Measurements from ENCODE around the gene KRTAP12-3. TPM values are rescaled to one million over a fixed set of nuclear protein-coding genes. Genes with fewer than 3 reads are reported as not detected.
"Not testable (repeated sequence)": the region's sequence is repeated elsewhere in the genome, so short reads cannot be mapped to it uniquely, and the experiment has no call there.

KRTAP12-3 gene
- total RNA-seq, 2 experiments from 2014 or later = not detected

DNA sequence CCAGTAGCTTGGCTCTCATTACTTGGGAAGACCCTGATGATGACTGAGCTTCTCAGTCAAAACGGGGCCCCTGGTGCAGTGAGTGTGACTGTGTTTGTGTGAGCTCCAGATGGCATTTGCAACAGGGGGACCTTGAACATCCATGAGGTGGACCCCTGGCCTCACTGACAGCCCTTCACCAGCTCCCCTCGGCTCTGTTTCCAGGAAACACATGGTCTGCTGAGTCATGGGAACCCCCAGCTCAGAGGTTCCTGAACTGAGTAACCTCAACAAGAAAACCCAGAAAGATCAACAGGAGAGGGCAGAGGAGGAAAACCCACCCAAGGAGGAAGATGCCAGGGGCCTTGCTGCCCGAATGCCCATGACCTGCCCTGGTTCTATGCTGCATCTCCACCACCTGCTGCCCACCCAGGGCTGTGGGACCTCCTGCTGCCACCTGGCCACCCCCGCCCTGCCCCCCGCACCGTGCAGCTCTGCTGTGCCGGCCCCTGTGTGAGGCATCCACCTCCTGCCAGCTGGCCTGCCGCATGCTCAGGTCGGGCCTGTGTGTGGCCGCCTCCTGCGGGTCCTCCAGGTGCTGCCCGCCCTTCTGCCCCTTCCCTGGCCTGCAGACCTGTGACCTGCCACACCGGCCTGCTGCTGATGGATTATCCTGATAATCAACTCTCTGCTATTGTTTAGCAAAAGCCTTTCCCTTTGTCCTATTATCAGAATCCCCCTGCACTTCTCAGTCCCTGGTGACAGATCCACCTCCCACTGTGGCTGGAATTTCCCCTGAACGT lies 28.5 kb downstream of the KRTAP12-3 start:
- Mint-ChIP-seq H3K4me3 (no peak overlapping the region), H3K4me1 (peaks cover 10% of the 10 kb centered on the region), H3K27me3 (peaks cover 18% of the 10 kb centered on the region), H3K9me3 (no peaks in the 10 kb centered on the region), H3K27ac (no peak overlapping the region), H3K36me3 (ENCODE audit: low read depth) (no peaks in the 10 kb centered on the region)
- POLR2A ChIA-PET = no interaction called here
- DNase-seq = no peak
- CTCF ChIA-PET = no interaction called here

- Mint-ChIP-seq H3K36me3 (ENCODE audit: low read depth) (no peaks in the 10 kb centered on the region), H3K4me3 (no peak overlapping the region), H3K27ac (no peak overlapping the region), H3K4me1 (peaks cover 10% of the 10 kb centered on the region), H3K9me3 (no peaks in the 10 kb centered on the region), H3K27me3 (peaks cover 25% of the 10 kb centered on the region)
- no peak for DNase-seq
- POLR2A ChIA-PET = no interaction called here
- CTCF ChIA-PET = no interaction called here
Observed at GRCh38 chr21:44686843-44687561, 29.3 kb downstream of the KRTAP12-3 start.

- POLR2A ChIA-PET = no interaction called here
- H3K4me3 Mint-ChIP-seq = no peak overlapping the region
- no peak overlapping the region for H3K27ac Mint-ChIP-seq
- peaks cover 10% of the 10 kb centered on the region for H3K4me1 Mint-ChIP-seq
- peaks cover 29% of the 10 kb centered on the region for H3K27me3 Mint-ChIP-seq
- peaks cover 3% of the 10 kb centered on the region for H3K9me3 Mint-ChIP-seq
- no peak for DNase-seq
- no peaks in the 10 kb centered on the region for H3K36me3 Mint-ChIP-seq (ENCODE audit: low read depth)
- CTCF ChIA-PET = no interaction called here
Observed at GRCh38 chr21:44687671-44688070, 29.9 kb downstream of the KRTAP12-3 start.

- POLR2A ChIA-PET; H3K36me3 Mint-ChIP-seq (ENCODE audit: low read depth); CTCF ChIA-PET; DNase-seq; H3K4me3 Mint-ChIP-seq; H3K9me3 Mint-ChIP-seq; H3K27ac Mint-ChIP-seq: not testable (repeated sequence)
- Mint-ChIP-seq H3K27me3 (peaks cover 35% of the 10 kb centered on the region), H3K4me1 (peaks cover 12% of the 10 kb centered on the region)
Observed at GRCh38 chr21:44689740-44690139, 32.0 kb downstream of the KRTAP12-3 start.

DNA sequence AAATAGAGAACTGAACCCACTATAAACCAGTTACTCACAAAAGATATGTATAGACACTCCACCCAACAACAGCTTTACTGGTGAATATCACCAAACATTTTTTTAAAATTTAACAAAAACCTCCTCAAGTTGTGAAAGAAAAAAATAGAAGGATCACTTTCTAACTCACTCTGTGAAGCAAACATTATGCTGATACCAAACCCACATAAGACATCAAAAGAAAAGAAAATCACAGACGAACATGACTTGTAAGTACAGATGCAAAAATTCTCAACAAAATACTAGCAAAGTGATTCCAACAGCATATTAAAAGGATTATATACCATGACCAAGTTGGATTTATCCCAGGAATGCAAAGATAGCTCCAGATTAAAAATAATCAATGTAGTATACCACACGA lies 34.0 kb downstream of the KRTAP12-3 start:
- Mint-ChIP-seq H3K27me3 (peaks cover 48% of the 10 kb centered on the region), H3K36me3 (ENCODE audit: low read depth) (peaks cover 4% of the 10 kb centered on the region), H3K4me3 (no peak overlapping the region), H3K9me3 (peaks cover 7% of the 10 kb centered on the region), H3K4me1 (peaks cover 4% of the 10 kb centered on the region), H3K27ac (no peak overlapping the region)
- no peak for DNase-seq
- CTCF ChIA-PET = no interaction called here
- POLR2A ChIA-PET = no interaction called here

DNA sequence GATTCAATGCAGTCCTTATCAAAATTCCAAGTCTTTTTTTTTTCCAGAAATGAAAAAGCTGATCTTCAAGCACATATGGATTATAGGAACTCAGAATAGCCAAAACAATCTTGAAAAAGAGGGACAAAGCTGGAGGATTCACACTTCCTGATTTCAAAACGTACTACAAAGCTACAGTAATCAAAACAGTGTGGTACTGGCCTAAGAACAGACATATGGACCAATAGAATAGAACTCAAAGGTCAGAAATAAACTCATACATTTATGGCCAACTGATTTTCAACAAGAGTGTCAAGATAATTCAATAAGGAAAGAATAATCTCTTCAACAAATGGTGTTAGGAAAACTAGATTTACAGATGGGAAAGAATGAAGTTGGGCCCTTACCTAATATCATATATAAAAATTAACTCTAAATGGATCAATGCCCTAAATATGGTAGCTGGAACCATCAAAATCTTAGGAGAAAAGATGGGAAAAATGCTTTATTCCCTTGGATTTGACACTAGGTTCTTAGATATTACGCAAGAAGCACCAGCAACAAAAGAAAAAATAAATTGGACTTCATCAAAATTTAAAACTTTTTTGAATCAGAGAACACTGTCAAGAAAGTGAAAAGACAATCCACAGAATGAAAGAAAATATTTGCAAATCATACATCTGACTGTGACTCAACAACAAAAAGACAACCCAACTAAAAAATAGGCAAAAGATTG lies 35.2 kb downstream of the KRTAP12-3 start:
- CTCF ChIA-PET = no interaction called here
- POLR2A ChIA-PET = no interaction called here
- Mint-ChIP-seq H3K4me1 (peaks cover 2% of the 10 kb centered on the region), H3K27me3 (peaks cover 53% of the 10 kb centered on the region), H3K36me3 (ENCODE audit: low read depth) (peaks cover 4% of the 10 kb centered on the region), H3K27ac (no peak overlapping the region), H3K9me3 (peaks cover 7% of the 10 kb centered on the region), H3K4me3 (no peak overlapping the region)
- DNase-seq = no peak

GRCh38 chr21:44694776-44695175 lies 37.0 kb downstream of the KRTAP12-3 start:
- DNase-seq = no peak
- H3K36me3 Mint-ChIP-seq (ENCODE audit: low read depth) = peaks cover 4% of the 10 kb centered on the region
- POLR2A ChIA-PET = no interaction called here
- H3K9me3 Mint-ChIP-seq = peaks cover 7% of the 10 kb centered on the region
- CTCF ChIA-PET = no interaction called here
- no peak overlapping the region for H3K27ac Mint-ChIP-seq
- H3K4me3 Mint-ChIP-seq = no peak overlapping the region
- H3K4me1 Mint-ChIP-seq = peaks cover 2% of the 10 kb centered on the region
- H3K27me3 Mint-ChIP-seq = peaks cover 66% of the 10 kb centered on the region

- H3K27me3 Mint-ChIP-seq = peaks cover 66% of the 10 kb centered on the region
- no peak overlapping the region for H3K27ac Mint-ChIP-seq
- H3K4me3 Mint-ChIP-seq = no peak overlapping the region
- ChIA-PET POLR2A (no interaction called here), CTCF (no interaction called here)
- H3K4me1 Mint-ChIP-seq = peaks cover 2% of the 10 kb centered on the region
- H3K9me3 Mint-ChIP-seq = peaks cover 7% of the 10 kb centered on the region
- DNase-seq = no peak
- peaks cover 4% of the 10 kb centered on the region for H3K36me3 Mint-ChIP-seq (ENCODE audit: low read depth)
Observed at GRCh38 chr21:44695184-44695583, 37.5 kb downstream of the KRTAP12-3 start.

DNA sequence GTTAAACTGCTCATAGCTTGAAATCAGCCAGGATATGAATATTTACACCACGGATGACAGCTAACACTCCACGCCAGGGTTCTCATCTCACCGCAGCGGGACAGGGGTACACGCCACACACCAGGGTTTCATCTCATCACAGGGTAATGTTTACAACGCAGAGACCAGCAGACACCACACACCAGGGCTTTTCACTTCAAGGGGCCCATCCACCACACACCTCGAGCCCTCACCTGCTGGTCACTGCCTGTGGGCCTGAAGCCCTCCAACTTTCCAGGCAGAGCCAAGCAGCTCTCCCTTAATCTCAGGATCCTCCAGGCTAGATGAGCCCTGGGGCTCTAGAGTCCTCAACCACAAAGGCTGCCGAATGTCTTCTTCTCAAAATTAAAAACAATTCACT lies 37.9 kb downstream of the KRTAP12-3 start:
- Mint-ChIP-seq H3K36me3 (ENCODE audit: low read depth) (peaks cover 4% of the 10 kb centered on the region), H3K4me3 (no peak overlapping the region), H3K4me1 (peaks cover 2% of the 10 kb centered on the region), H3K27me3 (peaks cover 64% of the 10 kb centered on the region), H3K9me3 (peaks cover 7% of the 10 kb centered on the region), H3K27ac (no peak overlapping the region)
- CTCF ChIA-PET = no interaction called here
- POLR2A ChIA-PET = no interaction called here
- no peak for DNase-seq

GRCh38 chr21:44696572-44696971 lies 38.8 kb downstream of the KRTAP12-3 start:
- no peak overlapping the region for H3K4me3 Mint-ChIP-seq
- H3K9me3 Mint-ChIP-seq = peaks cover 7% of the 10 kb centered on the region
- no peak for DNase-seq
- ChIA-PET POLR2A (no interaction called here), CTCF (no interaction called here)
- H3K27me3 Mint-ChIP-seq = peaks cover 63% of the 10 kb centered on the region
- H3K36me3 Mint-ChIP-seq (ENCODE audit: low read depth) = peaks cover 4% of the 10 kb centered on the region
- H3K27ac Mint-ChIP-seq = no peak overlapping the region
- H3K4me1 Mint-ChIP-seq = peaks cover 2% of the 10 kb centered on the region

- H3K36me3 Mint-ChIP-seq (ENCODE audit: low read depth); H3K27ac Mint-ChIP-seq; H3K9me3 Mint-ChIP-seq; DNase-seq; CTCF ChIA-PET; H3K4me3 Mint-ChIP-seq; POLR2A ChIA-PET; H3K4me1 Mint-ChIP-seq: not testable (repeated sequence)
- H3K27me3 Mint-ChIP-seq = peaks cover 61% of the 10 kb centered on the region
Observed at GRCh38 chr21:44697172-44697810, 39.6 kb downstream of the KRTAP12-3 start, which contains the start of gene KRTAP10-12. KRTAP10-12 (plus strand) TSS chr21:44697172; CDS start chr21:44697202, 30 bp downstream.

DNA sequence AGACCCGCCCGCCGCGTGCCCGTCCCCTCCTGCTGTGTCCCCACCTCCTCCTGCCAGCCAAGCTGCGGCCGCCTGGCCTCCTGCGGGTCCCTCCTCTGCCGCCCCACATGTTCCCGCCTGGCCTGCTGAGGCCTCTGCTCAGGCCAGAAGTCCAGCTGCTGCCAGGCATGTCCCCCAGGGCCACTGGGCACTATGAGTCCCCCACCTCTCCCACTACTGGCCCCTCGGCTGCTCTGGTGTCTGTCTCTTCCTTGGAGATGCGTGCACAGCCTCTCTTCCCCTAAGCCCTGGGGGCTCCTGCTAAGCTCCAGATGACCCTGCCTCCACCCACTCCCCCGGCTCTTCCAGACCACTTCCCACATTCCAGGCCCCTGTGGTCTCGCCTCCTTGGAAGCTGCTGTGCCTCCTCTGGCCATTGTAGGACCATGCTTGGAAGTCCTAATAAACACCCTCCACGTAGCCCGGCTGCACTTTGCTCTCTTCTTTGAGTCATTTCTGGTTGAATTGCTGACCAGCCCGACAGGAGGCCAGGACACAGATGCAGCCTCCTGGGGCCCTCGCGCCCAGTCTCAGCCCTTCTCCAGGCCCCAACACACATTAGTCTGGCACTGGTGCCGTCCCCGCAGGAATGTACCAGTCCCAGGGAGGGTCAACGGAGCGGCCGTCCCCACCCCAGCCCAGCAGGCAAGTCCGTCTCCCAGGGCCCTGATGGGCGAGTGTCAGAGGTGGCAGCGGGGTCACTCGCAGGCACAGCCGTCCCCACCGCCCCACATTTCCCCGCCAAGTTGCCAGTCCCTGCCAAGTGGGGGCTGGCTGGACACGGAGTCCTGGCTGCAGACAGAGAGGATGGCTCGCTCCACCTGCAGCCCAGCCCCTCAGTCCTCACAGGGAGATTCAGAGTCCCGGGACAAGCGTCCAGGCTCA lies 40.3 kb downstream of the KRTAP12-3 start:
- DNase-seq = no peak
- peaks cover 4% of the 10 kb centered on the region for H3K36me3 Mint-ChIP-seq (ENCODE audit: low read depth)
- ChIA-PET POLR2A (interaction anchor here (1.1 kb wide), 1 partner anchor 15 kb away, joined by 3 read pairs; no protein-coding TSS in a partner anchor), CTCF (no interaction called here)
- peaks cover 64% of the 10 kb centered on the region for H3K27me3 Mint-ChIP-seq
- peaks cover 2% of the 10 kb centered on the region for H3K4me1 Mint-ChIP-seq
- H3K4me3 Mint-ChIP-seq = no peak overlapping the region
- no peak overlapping the region for H3K27ac Mint-ChIP-seq
- peaks cover 4% of the 10 kb centered on the region for H3K9me3 Mint-ChIP-seq
